Measurements from ENCODE around the gene IER3IP1. TPM values are rescaled to one million over a fixed set of nuclear protein-coding genes. Genes with fewer than 3 reads are reported as not detected.

IER3IP1 gene
- total RNA-seq, 1 experiment from 2014 or later = 7.6 TPM

- no peak overlapping the region for H3K27ac ChIP-seq (ENCODE audit: insufficient read length, low read depth, low read length)
- peaks cover 28 to 29% of the 10 kb centered on the region in 2 experiments for H3K9me3 Mint-ChIP-seq
- no peak for DNase-seq
- no peak overlapping the region for H2BK120ac ChIP-seq (ENCODE audit: low read depth, low read length, poor library complexity, severe bottlenecking)
- peaks cover 8 to 21% (median 13%) of the 10 kb centered on the region in 3 experiments for H3K36me3 Mint-ChIP-seq (ENCODE audit: insufficient read depth in 1 of 3, low read depth in 3 of 3)
- H2BK5ac ChIP-seq (ENCODE audit: insufficient read length, low read length) = no peak overlapping the region
- peaks cover 13% of the 10 kb centered on the region for H3K9me3 ChIP-seq (ENCODE audit: control insufficient read depth, low read depth, low read length)
- no peak for TF ChIP-seq CTCF (conservative IDR thresholded peaks at IDR 0.05)
- H3K27me3 ChIP-seq (ENCODE audit: insufficient read depth, low read length) = no peaks in the 10 kb centered on the region
- no peak overlapping the region for H3K27ac Mint-ChIP-seq
- no peak overlapping the region for H2BK12ac ChIP-seq (ENCODE audit: insufficient read length, low read depth, low read length)
- no peak overlapping the region for H3K18ac ChIP-seq (ENCODE audit: insufficient read length, low read depth, low read length)
- H3K14ac ChIP-seq (ENCODE audit: insufficient read depth, low read length) = no peak overlapping the region
- H4K8ac ChIP-seq (replicated peaks; ENCODE audit: insufficient read length, low read depth, low read length) = no peak overlapping the region
- no peak overlapping the region for H3K23ac ChIP-seq (ENCODE audit: insufficient read length, low read depth, low read length)
- H4K5ac ChIP-seq (ENCODE audit: insufficient read length, low read depth, low read length) = no peak overlapping the region
- no peaks in the 10 kb centered on the region for H3K4me1 ChIP-seq (ENCODE audit: insufficient read depth, low read length)
- no peak overlapping the region for H2BK20ac ChIP-seq (ENCODE audit: low read depth, low read length, poor library complexity, severe bottlenecking)
- H3K4me3 Mint-ChIP-seq = no peak overlapping the region
- H3K4me2 ChIP-seq (ENCODE audit: insufficient read depth, insufficient read length, low read length) = no peak overlapping the region
- H2AFZ ChIP-seq (ENCODE audit: low read length) = no peak overlapping the region
- no peak overlapping the region for H4K91ac ChIP-seq (ENCODE audit: insufficient read length, low read depth, low read length)
- H3K79me1 ChIP-seq (ENCODE audit: insufficient read depth, low read depth, low read length, poor library complexity, severe bottlenecking) = no peaks in the 10 kb centered on the region
- H3K4ac ChIP-seq (ENCODE audit: low read depth, low read length) = no peak overlapping the region
- WGBS (ENCODE audit: extremely low coverage, insufficient read length, low lambda C conversion rate) = no CpG with 5 or more reads among the region's 7 CpGs
- no peak overlapping the region for H3K56ac ChIP-seq (ENCODE audit: insufficient read length, low read depth, low read length)
- H2BK15ac ChIP-seq (ENCODE audit: low read depth, low read length) = no peak overlapping the region
- H3K4me1 Mint-ChIP-seq = no peaks in the 10 kb centered on the region
- peaks cover 6% of the 10 kb centered on the region for H3K27me3 Mint-ChIP-seq (ENCODE audit: low read depth)
- H3K23me2 ChIP-seq (ENCODE audit: insufficient read length, low read depth, low read length, poor library complexity, severe bottlenecking) = no peaks in the 10 kb centered on the region
- H2AK5ac ChIP-seq (ENCODE audit: insufficient read length, low read length) = no peak overlapping the region
- no peak overlapping the region for H3K9ac ChIP-seq (ENCODE audit: extremely low read depth, insufficient read length, low read length)
- H4K20me1 ChIP-seq (ENCODE audit: control insufficient read depth, insufficient read depth, insufficient read length) = no peaks in the 10 kb centered on the region
- H3T11ph ChIP-seq (ENCODE audit: low read length) = no peak overlapping the region
- no peaks in the 10 kb centered on the region for H3K79me2 ChIP-seq (ENCODE audit: insufficient read depth, low read length)
These were observed 11.6 kb upstream of the IER3IP1 start for GRCh38 chr18:47187721-47188120.
